SKM-1 treated with dmso at 0.1 percent for 144 hours (cell line): ENCODE data around the gene DENR.
A peak's percentile ranks its signal among the peaks of the same experiment; 100 is the strongest.
"Not testable (repeated sequence)": the region's sequence is repeated elsewhere in the genome, so short reads cannot be mapped to it uniquely, and the experiment has no call there.

Source experiments
- DNase-seq: peaks from one replicate; lab custom pipeline; 2025; ENCODE audit not compliant: unreplicated experiment; lab: John Stamatoyannopoulos, UW

The DENR gene

DNA sequence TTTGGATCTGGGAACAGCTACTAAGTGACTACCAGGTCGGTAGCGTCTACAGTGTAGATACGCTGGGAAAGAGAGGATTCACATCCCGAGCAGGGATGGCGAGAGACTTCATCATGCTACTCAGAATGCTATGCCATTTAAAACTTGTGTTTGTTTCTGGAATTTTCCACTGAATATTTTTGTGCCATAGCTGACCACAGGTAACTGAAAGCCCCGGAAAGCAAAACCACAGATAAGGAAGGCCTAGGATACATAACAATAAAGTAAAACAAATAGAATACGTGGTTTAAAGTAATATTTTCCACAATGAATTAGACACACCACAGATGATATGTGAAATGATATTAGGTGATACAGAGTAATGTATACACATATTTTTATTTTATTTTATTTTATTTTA is 14.1 kb upstream of the DENR start:
- no peak for DNase-seq

DNA sequence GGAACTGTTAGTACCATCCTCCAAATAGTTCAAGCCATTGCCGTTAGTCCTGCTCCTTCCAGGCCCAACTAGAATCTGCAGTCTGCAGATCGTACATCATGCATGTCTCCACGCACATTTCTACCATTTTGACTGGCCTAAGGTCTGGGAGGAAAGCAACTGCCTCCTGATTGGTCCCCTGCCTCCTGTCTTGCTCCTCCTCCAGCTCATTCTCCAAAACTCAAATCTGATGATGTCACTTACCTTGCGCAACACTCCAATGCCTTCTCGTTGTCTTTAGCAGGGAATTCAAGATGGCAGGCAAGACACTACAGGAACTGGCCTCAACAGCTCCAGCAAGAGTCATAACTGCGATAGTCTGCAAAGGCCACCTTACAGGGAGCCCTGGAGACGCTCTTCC is 12.3 kb upstream of the DENR start:
- no peak for DNase-seq

DNA sequence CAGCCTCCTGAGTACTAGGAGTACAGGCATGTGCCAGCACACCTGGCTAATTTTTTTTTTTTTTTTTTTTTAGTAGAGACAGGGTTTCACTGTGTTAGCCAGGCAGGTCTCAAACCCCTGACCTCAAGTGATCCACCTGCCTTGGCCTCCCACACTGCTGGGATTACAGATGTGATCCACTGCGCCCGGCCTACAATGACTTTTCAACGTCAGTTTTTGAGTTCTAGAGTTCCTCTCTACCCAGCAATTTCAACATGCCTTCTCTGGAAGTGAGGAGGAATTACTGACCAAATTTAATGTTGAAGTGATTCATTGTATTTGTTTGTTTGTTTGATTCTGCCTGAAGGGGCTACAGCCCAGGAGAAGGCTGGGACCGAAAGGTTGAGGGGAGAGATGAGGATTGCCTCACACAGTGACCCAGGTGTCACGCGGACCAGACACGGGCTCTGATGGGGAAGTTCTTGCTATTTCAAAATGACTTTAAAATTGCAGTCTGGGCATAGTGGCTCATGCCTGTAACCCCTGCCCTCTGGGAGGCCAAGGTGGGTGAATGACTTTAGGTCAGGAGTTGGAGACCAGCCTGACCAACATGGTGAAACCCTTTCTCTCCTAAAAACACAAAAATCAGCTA is 8.6 kb upstream of the DENR start:
- peak; percentile 13 for DNase-seq

DNA sequence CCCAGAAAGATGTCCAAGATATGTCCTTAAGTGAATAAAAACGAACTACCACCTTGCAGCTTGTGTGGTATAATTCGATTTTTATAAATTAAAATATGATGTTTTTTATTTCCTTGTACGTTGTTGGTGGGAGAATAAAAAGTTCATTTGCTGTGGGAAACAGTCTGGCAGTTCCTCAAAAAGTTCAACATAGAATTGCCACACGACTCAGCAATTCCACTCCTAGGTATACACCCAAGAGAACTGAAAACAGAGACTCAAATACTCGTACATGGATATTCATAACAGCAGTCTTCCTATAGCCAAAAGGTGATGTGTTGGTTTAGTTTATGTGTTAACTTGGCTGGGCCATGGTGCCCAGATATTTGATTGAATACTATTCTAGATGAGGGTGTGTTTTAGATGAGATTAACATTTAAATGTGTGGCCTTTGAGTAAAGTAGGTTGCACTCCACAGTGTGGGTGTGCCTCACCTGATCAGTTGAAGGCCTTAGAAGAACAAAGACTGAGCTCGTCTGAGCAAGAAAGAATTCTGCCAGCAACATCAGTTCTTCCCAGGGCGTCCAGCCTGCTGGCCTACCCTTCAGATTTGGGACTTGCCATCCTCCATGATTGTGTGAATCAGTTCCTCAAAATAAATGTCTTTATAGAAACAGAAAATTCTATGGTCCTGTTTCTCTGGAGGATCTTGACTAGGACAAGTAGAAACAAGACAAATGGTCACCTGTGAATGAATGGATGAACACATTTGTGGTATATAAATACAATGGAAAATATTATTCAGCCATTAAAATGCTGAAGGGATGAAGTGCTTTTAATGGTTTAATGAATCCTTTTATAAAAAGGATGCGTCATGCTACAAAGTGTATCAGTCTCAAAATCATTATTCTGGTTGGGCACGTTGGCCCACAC is 5.1 kb upstream of the DENR start:
- DNase-seq: no peak

DNA sequence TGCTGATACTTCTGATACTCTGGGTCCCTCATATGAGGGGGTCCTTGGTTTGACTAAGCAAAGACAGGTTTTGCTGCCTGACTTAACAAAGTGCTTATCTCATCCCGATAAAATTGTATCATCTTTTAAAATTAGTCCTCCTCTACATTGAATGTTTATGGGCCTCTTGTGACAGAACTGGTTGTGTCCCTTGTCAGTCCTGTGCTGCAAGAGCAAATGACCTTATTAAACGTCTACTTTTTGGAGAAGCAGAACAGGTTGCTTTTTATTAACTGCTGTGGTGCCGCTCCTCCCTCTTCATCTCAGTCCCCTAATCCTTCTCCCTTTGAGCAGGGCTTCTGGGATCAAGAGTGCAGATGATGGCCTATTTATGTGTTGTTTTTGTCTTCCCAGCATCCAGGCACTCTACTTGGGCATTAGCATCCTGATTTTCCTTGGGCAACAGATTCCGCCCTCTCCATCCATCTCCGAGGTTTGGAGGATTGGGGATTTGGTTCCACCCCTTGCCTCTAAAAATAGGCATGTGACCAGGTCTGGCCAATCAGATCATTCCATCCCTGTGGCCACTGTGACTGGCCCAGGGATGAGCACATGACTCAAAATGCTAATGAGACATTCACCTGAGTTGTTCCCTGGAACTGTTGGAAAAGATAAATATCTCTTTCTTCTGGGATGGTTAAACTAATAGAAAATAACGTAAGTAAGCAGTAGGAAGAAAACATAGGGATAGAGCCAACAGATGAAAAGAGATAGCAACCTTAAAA is 2.9 kb upstream of the DENR start:
- no peak for DNase-seq

DNA sequence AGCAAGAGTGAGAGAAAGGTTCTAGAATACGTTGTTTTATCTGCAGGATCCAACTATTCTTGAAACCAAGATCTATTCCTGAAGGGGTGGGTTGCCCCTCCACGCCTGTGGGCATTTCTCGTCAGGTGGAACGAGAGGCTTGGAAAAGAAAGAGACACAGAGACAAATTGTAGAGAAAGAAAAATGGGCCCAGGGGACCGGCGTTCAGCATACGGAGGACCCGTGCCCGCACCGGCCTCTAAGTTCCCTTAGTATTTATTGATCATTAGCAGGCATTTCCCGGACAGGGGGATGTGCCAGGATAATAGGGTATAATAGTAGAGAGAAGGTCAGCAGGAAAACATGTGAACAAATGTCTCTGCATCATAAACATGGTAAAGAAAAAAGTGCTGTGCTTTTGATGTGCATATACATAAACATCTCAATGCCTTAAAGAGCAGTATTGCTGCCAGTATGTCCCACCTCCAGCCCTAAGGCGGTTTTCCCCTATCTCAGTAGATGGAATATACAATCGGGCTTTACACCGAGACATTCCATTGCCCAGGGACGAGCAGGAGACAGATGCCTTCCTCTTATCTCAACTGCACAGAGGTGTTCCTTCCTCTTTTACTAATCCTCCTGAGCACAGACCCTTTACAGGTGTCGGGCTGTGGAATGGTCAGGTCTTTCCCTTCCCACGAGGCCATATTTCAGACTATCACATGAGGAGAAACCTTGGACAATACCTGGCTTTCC is 1.7 kb upstream of the DENR start:
- DNase-seq: not testable (repeated sequence)

DNA sequence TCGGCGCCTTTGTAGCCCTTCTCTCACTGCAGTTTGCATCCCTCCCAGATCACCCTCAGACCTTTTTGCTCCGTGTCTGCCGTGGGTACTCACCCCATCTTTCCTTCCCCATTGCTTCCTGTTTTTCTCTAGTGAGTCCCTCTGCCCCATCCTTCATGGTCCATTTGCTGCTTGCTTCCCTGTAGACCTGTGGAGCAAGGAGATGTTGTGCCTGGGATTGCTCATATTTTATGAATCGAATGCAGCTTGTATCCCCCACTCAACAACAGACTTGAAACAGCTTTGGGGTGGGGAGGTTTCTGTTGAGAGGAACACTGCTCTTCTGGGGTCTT is 661 bp downstream of the DENR start:
- no peak for DNase-seq

DNA sequence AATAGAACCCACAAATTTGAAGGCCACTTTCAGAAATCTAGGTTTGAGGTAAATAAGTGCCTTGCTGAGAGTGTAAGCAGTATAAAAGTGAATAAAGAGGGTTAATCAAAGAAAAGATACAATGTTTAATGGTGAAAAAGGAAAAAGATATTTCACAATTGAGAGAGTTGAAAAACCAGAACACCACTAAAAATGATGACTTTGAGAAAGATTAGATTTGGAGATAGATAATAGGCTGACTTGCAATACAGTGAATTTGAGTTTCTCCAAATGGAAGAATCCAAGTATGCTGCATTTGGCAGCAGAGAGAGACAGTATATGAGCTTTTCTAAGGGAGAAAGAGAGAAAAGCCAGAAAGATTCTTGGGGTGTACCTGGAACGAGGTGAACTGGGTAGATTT is 2.2 kb downstream of the DENR start:
- DNase-seq: no peak

DNA sequence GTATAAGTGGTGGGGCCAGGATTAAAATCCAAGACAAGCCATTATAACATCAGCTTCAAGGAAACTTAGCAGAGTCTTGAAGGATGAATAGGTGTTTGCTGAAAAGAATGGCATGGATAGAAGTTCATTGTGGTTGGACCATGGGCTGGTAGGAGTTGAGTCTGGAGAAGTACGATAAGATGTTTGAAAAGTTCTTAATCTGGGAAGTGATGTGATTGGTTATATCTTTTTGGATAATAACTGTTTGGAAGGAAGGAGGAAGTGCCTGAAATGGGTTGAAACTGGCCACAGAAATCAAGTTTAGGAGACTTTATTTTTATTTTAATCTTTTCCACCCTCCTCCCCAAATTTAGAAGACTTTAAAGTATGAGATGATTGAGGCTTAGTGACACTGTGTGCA is 4.9 kb downstream of the DENR start:
- no peak for DNase-seq

DNA sequence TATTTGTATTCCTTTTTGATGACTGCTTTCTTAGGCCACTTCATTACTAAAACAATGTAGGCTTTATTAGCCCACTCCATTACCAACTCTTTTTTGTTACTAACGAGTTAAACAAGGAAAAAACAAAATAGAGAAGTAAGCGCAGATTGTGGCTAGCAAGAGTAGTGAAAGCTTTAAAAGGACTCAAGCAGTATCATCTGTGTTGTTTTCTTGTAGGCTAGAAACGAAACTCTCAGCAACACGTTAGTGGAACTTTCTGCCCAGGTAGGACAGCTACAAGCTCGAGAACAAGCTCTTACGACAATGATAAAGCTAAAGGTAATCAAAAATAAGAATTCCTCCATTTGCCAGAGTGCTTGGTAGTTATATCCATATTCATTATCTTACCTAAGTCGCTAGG is 32.9 kb downstream of the DENR start:
- no peak for DNase-seq

DNA sequence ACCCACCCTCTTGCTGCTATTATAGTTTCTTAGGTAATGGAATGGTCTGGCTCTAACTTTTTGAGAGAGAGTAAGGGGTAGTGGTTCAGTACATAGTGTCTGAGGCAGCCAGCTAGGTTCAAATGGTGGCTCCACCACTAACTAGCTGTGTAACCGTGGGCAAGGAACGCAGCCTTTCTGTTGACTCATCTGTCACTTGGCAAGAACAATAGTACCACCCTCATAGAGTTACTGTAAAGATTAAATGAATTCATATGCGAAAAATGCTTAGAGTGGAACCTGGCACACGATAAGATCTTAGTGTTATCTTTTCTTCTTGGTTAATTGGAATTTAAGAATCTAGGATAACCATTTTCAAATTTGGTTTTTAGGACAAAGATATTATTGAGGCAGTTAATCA is 35.8 kb downstream of the DENR start:
- DNase-seq: no peak

DNA sequence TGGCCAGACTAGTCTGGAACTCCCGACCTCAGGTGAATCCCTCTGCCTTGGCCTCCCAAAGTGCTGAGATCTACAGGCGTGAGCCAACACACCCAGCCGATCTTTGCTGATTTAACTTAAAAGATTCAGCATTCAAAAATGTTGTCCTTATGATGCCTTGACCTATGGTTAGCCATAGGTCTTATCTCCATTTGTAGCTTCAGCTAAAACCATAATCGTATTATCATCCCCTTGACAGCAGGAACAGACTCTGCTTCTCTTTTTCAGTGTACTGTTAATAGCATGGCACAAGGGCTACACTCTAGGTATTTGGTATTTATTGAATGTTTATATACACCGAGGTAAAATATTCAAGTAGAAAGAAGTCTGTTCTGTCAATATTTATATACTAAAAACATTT is 37.0 kb downstream of the DENR start:
- no peak for DNase-seq

DNA sequence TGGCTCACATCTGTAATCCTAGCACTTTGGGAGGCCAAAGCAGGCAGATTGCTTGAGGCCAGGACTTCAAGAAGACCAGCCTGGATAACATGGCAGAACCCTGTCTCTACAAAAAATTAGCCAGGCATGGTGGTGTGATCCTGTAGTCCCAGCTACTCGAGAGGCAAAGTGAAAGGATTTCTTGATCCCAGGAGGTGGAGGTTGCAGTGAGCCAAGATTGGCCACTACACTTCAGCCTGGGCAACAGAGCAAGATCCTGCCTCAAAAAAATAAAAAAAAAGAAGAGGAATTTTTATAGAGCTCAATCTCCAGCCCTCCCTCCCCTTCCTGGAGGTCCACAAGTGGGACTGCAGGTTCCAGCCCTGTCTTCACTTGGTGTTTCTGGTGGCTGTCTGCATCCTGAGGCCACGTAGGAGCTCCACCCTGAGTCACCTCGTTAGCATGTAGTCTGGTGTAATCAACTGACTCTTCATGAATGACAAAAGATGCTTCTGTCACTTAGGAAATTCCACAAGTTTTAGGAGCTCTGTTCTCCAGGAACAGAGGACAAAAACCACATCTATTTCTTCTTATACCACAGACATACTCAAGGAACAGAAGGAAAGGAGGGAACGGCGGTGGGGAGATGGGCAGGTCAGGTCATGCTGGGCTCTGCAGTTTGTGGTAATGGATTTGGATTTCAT is 37.9 kb downstream of the DENR start:
- DNase-seq: no peak

DNA sequence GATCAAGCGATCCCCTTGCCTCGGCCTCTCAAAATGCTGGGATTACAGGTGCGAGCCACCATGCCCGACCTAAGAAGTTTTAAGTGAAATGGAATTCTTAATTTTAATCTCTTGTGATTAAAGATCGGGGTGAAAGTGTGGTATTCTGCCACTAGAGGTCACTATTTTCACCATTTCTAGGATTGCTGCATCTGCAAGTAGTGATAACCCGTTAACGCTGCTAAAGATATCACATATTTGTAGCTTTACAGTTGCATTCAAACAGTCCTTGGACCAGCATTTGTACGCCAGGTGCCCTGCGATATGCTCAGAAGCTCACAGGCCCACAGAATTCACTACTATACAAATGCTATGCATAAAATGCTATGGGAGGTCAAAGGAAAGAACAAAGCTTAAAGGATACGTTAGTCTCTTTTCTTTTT is 41.1 kb downstream of the DENR start:
- peak; percentile 12 for DNase-seq

DNA sequence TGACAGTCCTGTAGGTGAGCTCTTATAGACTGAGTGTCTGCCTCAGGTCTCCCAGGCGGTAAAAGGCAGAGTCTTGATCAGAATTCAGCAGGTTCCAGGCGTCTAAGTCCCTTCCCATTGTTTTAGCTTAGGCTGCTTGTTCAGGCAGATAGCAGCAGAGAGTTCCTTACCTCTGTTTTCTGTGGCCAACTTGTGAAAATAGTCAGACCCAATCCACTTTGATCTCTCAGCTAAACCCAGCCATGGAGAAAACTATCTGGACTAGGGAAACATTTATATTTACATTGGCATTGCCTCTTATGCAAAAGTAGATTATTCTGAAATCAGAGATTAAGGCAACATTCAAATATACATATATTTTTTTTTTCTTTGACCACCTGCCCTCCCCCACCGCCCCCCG is 43.2 kb downstream of the DENR start:
- no peak for DNase-seq

DNA sequence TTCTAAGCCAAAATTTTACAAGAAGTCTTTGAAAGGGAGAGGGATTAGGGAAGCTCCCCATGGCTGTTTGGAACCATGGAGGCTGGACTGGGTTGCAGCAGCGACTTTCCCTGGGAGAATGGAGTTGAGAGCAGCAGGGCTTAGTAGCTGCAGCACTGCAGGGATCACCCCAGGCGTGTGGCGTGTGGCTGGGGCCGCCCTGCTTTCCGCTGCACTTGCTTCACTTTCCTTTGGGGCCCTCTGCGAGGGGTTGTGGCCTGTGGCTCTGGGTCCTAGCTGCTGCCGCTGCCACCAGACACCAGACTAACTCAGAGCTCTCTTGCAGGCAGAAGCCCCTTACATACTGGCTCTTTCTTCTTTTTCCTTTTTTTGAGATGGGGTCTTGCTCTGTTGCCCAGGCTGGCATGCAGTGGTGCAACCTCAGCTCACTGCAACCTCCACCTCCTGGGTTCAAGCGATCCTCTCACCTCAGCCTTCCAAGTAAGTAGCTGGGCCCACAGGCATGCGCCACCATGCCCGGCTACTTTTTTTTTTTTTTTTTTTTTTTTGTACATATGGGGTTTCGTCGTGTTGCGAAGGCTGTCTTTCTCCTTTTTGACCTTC is 47.1 kb downstream of the DENR start:
- peak; percentile 64 for DNase-seq

DNA sequence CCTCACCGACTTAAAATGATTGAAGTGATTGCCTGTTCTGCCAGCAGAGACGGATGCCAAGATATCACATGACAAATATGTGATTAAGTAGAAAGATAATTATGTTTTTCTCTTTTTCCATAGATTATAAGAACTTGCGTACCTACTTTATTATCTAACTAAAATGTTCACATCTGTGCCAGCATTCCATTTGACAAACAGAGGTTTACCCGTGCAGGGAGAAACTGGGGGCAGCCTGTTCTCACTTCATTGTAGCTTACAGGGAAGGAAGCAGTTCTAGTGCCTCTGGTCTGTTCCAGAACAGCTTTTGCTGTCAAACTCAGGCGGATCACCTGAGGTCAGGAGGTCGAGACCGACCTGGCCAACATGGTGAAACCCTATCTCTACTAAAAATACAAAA is 51.3 kb downstream of the DENR start:
- DNase-seq: no peak

DNA sequence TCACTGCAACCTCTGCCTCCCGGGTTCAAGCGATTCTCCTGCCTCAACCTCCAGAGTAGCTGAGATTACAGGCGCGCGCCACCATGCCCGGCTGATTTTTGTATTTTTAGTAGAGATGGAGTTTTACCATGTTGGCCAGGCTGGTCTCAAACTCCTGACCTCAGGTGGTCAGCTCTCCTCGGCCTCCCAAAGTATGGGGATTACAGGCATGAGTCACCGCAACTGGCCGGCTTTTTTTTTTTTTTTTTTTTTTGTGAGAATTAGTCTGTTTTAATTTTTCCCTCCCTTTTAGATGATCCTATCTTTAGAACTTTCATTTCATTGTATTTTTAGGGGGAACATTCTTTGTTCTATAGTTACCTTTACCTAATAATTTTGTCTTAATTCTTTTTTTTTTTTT is 52.3 kb downstream of the DENR start:
- not testable (repeated sequence) for DNase-seq

DNA sequence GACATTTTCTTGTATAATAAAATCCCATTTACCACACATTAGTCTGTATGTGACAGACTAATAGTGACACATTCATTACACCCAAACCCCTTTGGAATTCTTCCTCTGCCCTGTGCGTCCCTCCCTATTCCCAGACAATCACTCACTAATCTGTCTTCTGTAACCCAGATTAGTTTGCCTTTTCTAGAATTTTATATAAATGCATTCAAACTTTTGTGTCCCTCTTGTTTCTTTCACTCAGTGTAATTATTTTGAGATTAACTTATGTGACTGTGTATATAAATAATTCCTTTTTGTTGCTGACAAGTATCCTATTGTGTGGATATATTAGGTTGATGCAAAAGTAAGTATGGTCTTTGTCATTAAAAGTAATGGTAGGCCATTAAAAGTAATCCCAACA is 55.0 kb downstream of the DENR start:
- DNase-seq: no peak

DNA sequence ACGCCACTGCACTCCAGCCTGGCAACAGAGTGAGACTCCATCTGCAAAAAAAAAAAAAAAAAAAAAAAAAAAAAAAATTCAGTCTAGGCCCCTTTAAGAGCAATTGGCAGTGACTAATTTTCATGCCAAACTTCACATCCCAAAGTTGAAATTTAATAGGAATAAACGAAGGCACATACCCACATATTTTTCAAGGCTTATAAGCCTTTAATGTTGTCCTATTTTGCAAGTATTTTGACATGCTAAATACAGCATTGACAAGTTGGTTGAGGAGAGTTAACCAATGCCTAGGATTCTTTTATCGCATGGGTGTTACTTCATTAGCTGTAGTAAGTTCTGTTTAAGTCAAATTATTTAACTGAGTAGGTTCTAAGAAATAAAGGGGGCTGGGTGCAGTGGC is 59.2 kb downstream of the DENR start:
- no peak for DNase-seq
